Parathyroid adenoma (tissue), 2 donors: ENCODE measurements around the gene GPRC5B.

Source experiments
- H2AFZ ChIP-seq: fragments of 300-600 bp; sonication (generic); one replicate; pipeline ENCODE4 v1.7.0; 2017; ENCODE audit warnings: antibody characterized with exemption, mild to moderate bottlenecking
- H3K27ac ChIP-seq: fragments of 300-600 bp; sonication (generic); one replicate; pipeline ENCODE4 v1.7.0; 2017
- H3K27me3 ChIP-seq: fragments of 300-600 bp; sonication (generic); one replicate; pipeline ENCODE4 v1.7.0; 2017; ENCODE audit warnings: low read length; ENCODE audit not compliant: control insufficient read depth, insufficient read depth
- H3K36me3 ChIP-seq: fragments of 300-600 bp; sonication (generic); one replicate; pipeline ENCODE4 v1.7.0; 2017; ENCODE audit warnings: low read length; ENCODE audit not compliant: control insufficient read depth, insufficient read depth
- H3K4me1 ChIP-seq: fragments of 300-600 bp; sonication (generic); one replicate; pipeline ENCODE4 v1.7.0; 2017; ENCODE audit warnings: control low read depth
- H3K4me2 ChIP-seq: fragments of 300-600 bp; sonication (generic); one replicate; pipeline ENCODE4 v1.7.0; 2017; ENCODE audit warnings: low read length
- H3K4me3 ChIP-seq: fragments of 300-600 bp; sonication (generic); one replicate; pipeline ENCODE4 v1.7.0; 2017; ENCODE audit warnings: low read depth, low read length
- H3K79me2 ChIP-seq: fragments of 300-600 bp; sonication (generic); one replicate; pipeline ENCODE4 v1.7.0; 2017; ENCODE audit warnings: control low read depth
- H3K9ac ChIP-seq: fragments of 300-600 bp; sonication (generic); one replicate; pipeline ENCODE4 v1.7.0; 2017; ENCODE audit warnings: mild to moderate bottlenecking
- H3K9me3 ChIP-seq: fragments of 300-600 bp; sonication (generic); one replicate; pipeline ENCODE4 v1.7.0; 2017; ENCODE audit warnings: low read length; ENCODE audit not compliant: control insufficient read depth
- CTCF ChIP-seq: fragments of 300-600 bp; sonication (generic); IDR thresholded peaks from one replicate; pipeline ENCODE4 v1.7.0; 2017; ENCODE audit warnings: antibody characterized with exemption, mild to moderate bottlenecking
- donor health status: primary hyperparathyroidism.

The GPRC5B gene

GRCh38 chr16:19871721-19872120 lies 12.9 kb downstream of the GPRC5B start:
- H3K36me3 ChIP-seq: no peaks in the 10 kb centered on the region
- H3K4me3 ChIP-seq: no peak overlapping the region
- no peak overlapping the region for H2AFZ ChIP-seq
- no peak overlapping the region for H3K9ac ChIP-seq
- no peak for TF ChIP-seq CTCF
- H3K27ac ChIP-seq: no peak overlapping the region
- no peaks in the 10 kb centered on the region for H3K9me3 ChIP-seq
- H3K4me1 ChIP-seq: peaks cover 2% of the 10 kb centered on the region
- H3K27me3 ChIP-seq: no peaks in the 10 kb centered on the region
- H3K79me2 ChIP-seq: peaks cover 32% of the 10 kb centered on the region
- H3K4me2 ChIP-seq: no peak overlapping the region

- Histone ChIP-seq H3K27me3 (no peaks in the 10 kb centered on the region), H3K27ac (no peak overlapping the region), H3K4me2 (no peak overlapping the region), H2AFZ (no peak overlapping the region), H3K4me1 (peaks cover 2% of the 10 kb centered on the region), H3K4me3 (no peak overlapping the region), H3K9me3 (no peaks in the 10 kb centered on the region), H3K79me2 (peaks cover 23% of the 10 kb centered on the region), H3K36me3 (no peaks in the 10 kb centered on the region), H3K9ac (no peak overlapping the region)
- no peak for TF ChIP-seq CTCF
Observed at GRCh38 chr16:19868421-19868820, 16.2 kb downstream of the GPRC5B start.

- Histone ChIP-seq H3K27ac (no peak overlapping the region), H3K4me3 (no peak overlapping the region), H2AFZ (no peak overlapping the region), H3K4me2 (no peak overlapping the region), H3K27me3 (no peaks in the 10 kb centered on the region), H3K36me3 (no peaks in the 10 kb centered on the region), H3K9me3 (no peaks in the 10 kb centered on the region), H3K9ac (no peak overlapping the region), H3K79me2 (peaks cover 15% of the 10 kb centered on the region), H3K4me1 (peaks cover 2% of the 10 kb centered on the region)
- TF ChIP-seq CTCF: no peak
Observed at GRCh38 chr16:19864566-19864965, 20.1 kb downstream of the GPRC5B start.

- peaks cover 2% of the 10 kb centered on the region for H3K4me1 ChIP-seq
- H3K36me3 ChIP-seq: no peaks in the 10 kb centered on the region
- H3K27me3 ChIP-seq: no peaks in the 10 kb centered on the region
- no peak overlapping the region for H2AFZ ChIP-seq
- H3K27ac ChIP-seq: no peak overlapping the region
- H3K4me2 ChIP-seq: no peak overlapping the region
- no peak overlapping the region for H3K9ac ChIP-seq
- H3K9me3 ChIP-seq: no peaks in the 10 kb centered on the region
- no peak overlapping the region for H3K4me3 ChIP-seq
- H3K79me2 ChIP-seq: peaks cover 13% of the 10 kb centered on the region
- TF ChIP-seq CTCF: no peak
Observed at GRCh38 chr16:19863990-19864389, 20.7 kb downstream of the GPRC5B start.

GRCh38 chr16:19861811-19862327 lies 22.8 kb downstream of the GPRC5B start:
- Histone ChIP-seq H3K4me2 (no peak overlapping the region), H3K9me3 (no peaks in the 10 kb centered on the region), H2AFZ (no peak overlapping the region), H3K4me3 (no peak overlapping the region), H3K79me2 (peaks cover under 1% of the 10 kb centered on the region), H3K27me3 (no peaks in the 10 kb centered on the region), H3K27ac (no peak overlapping the region), H3K4me1 (peaks cover 4% of the 10 kb centered on the region), H3K9ac (no peak overlapping the region), H3K36me3 (no peaks in the 10 kb centered on the region)
- no peak for TF ChIP-seq CTCF
